Measurements from ENCODE around the gene TRAPPC6A.
A peak's percentile ranks its signal among the peaks of the same experiment; 100 is the strongest.

DNA sequence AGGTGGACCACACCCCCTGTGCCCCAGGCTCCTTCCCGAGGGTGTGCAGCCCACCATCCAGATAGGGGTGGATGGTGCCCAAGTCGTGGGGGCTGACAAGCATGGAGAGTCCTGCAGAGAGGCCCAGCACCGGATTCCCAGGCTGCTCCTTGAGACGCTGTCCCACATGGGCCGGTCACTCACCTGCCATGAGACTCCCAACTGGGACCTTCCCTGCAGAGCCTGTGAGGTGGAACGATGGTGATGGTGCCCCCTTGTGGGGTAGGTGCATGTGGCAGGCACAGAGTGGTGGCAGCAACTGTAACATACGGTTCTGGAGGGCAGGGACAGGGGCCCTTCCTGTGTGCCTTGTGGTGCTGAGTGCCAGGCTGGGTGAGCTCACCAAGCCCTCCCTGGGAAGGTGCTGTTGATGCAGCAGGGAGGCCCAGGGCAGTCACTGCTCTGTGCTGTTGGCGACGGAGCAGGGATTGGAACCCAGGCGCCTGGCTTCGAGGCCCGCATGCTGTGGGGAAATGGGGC lies 52.0 kb downstream of the TRAPPC6A start:
- TF ChIP-seq, protein P1, sequence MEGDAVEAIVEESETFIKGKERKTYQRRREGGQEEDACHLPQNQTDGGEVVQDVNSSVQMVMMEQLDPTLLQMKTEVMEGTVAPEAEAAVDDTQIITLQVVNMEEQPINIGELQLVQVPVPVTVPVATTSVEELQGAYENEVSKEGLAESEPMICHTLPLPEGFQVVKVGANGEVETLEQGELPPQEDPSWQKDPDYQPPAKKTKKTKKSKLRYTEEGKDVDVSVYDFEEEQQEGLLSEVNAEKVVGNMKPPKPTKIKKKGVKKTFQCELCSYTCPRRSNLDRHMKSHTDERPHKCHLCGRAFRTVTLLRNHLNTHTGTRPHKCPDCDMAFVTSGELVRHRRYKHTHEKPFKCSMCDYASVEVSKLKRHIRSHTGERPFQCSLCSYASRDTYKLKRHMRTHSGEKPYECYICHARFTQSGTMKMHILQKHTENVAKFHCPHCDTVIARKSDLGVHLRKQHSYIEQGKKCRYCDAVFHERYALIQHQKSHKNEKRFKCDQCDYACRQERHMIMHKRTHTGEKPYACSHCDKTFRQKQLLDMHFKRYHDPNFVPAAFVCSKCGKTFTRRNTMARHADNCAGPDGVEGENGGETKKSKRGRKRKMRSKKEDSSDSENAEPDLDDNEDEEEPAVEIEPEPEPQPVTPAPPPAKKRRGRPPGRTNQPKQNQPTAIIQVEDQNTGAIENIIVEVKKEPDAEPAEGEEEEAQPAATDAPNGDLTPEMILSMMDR (IDR thresholded peaks at IDR 0.05; ENCODE audit: insufficient read depth, low read depth, low read length), result peak; percentile 59
- TF ChIP-seq EZH2 (IDR thresholded peaks at IDR 0.05; ENCODE audit: insufficient read depth, low read length), result no peak
